ENCODE measurements around the gene LPAR3. TPM values are rescaled to one million over a fixed set of nuclear protein-coding genes. Genes with fewer than 3 reads are reported as not detected.

The LPAR3 gene
- polyA plus RNA-seq, 3 donors, result 0.03 to 6.0 (median 0.11) TPM

DNA sequence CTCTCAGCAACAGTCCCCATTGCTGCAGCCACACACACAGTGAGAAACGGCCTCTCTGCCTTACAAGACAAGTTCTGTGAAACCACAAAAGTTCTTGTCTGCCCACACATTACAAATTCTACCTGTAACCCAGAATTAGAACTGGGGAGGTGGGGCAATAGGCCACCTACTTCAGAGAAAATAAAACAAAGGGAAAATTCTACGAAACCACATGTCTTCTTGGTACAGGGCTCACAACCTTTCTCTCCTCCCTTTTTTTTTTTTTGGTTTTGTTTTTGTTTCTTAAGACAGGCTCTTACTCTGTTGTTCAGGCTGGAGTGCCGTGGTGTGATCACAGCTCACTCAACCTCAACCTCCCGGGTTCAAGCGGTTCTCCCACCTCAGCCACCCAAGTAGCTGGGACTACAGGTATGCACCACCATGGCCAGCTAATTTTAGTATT lies 30.2 kb downstream of the LPAR3 start:
- 63 to 81% (median 78%) methylated on average over 5 of the region's 5 CpGs for whole genome bisulfite sequencing, 3 donors
- H3K27ac ChIP-seq (ENCODE audit: low read depth, low read length), result no peak overlapping the region

DNA sequence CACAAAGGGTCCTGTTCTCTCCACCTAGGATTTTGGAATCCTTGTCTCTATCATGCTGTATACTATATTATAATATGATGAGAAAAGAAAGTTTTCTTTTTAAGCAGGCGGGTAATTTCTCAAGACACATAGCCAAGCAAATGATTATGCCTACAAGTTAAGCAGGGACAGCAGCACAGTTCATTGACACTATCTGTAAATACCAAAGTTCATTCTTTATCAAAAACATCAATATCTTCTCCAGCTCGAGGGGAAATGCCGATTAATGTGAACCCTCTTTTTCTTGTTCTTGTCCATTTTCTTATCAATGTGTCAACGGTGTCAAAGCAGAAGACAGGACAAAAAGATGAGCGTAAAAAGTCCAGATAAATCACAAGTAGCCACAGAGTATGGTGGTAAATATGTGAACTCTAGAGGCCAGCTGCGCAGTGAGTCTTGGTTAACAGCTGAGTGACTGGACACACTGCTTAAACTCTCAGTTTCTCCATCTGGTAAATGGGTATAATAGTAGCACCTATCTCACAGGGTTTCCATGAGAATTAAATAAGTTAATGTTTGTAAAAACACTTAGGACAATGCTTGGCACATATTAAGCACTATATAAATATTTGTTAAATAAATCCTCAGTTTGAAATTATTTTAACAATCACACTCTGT lies 30.9 kb downstream of the LPAR3 start:
- WGBS, 3 donors, result 51 to 85% (median 76%) methylated on average over 6 of the region's 6 CpGs
- no peak overlapping the region for H3K27ac ChIP-seq (ENCODE audit: low read depth, low read length)

- whole genome bisulfite sequencing, 3 donors, result 14 to 46% (median 20%) methylated on average over 1 of the region's 1 CpG
- H3K27ac ChIP-seq (ENCODE audit: low read depth, low read length), result no peak overlapping the region
Observed at GRCh38 chr1:84861516-84861915, 31.5 kb downstream of the LPAR3 start.

GRCh38 chr1:84859866-84860265 lies 33.1 kb downstream of the LPAR3 start:
- no peak overlapping the region for H3K27ac ChIP-seq (ENCODE audit: low read depth, low read length)
- WGBS, 3 donors, result 69 to 84% (median 79%) methylated on average over 4 of the region's 4 CpGs

GRCh38 chr1:84857906-84858305 lies 35.1 kb downstream of the LPAR3 start:
- no peak overlapping the region for H3K27ac ChIP-seq (ENCODE audit: low read depth, low read length)
- WGBS, 3 donors, result 76 to 92% (median 79%) methylated on average over 8 of the region's 8 CpGs

- 59 to 81% (median 79%) methylated on average over 2 of the region's 2 CpGs for WGBS, 3 donors
Observed at GRCh38 chr1:84856726-84857270, 36.2 kb downstream of the LPAR3 start.

DNA sequence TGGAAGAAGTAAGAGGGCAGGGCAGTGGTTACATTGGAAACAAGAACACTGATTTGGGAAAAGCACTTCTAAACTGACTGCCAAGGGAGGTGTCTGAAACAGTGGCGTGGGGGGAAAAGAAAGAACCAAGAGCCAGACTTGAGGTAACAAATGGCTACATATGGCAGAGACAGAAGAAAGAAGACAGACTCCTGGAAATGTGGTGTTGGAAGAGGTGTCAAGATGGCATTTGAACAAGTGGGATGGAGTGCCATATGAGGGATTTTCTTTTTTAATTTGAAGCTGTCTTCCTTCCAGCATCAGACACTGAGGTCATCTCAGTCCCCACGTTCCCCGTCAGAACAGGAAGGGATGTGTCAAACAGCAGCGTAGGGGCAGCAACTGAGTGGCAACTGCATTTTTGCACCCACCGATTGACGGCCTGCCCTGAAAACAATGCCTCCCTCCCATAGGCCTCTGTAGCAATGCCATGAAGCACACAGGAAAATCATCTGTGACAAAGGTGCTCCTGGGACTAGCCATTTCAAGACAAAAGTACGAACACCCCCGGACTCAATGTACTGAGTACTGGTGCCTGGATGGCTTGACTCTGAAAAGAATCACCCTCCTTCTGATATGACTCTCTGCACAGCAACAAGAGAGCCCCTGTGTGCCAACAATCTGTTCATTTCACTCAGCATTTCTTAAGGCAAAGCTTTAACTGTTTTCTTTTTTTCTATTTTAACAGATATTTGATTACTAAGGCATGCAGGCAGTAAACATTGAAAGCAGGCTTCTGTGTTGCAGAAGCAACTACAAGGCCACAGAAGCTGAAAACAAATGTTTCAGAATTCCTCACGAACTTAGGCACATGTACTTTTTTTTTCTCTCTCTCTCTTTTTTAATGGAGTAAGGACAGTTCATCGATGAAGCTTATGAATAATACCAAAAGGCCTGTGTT lies 37.0 kb downstream of the LPAR3 start:
- 71 to 75% (median 72%) methylated on average over 10 of the region's 10 CpGs for WGBS, 3 donors
- no peak overlapping the region for H3K27ac ChIP-seq (ENCODE audit: low read depth, low read length)

More at GRCh38 chr1:84856726-84857270, 36.2 kb downstream of the LPAR3 start:
- H3K27ac ChIP-seq (ENCODE audit: low read depth, low read length), result no peak overlapping the region

GRCh38 chr1:84855168-84855567 lies 37.8 kb downstream of the LPAR3 start:
- WGBS, 3 donors, result 76 to 83% (median 83%) methylated on average over 3 of the region's 3 CpGs
- H3K27ac ChIP-seq (ENCODE audit: low read depth, low read length), result no peak overlapping the region

- 58 to 81% (median 60%) methylated on average over 2 of the region's 2 CpGs for WGBS, 3 donors
- no peak overlapping the region for H3K27ac ChIP-seq (ENCODE audit: low read depth, low read length)
Observed at GRCh38 chr1:84853741-84854721, 39.0 kb downstream of the LPAR3 start.

DNA sequence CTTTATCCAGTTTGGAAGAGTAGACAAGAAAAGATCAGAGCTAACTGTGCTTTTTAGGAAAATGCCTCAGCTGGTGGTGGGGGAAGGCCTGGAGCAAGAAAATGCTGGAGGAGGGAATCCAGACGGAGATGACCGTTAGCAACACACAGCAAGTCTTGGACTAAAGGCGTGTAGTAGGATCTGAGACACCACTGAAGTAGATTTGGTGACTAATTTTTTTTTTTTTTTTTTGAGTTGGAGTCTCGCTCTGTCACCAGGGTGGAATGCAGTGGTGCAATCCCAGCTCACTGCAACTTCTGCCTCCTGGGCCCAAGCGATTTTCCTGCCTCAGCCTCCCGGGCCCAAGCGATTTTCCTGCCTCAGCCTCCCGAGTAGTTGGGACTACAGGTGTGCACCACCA lies 41.2 kb downstream of the LPAR3 start:
- WGBS, 3 donors, result 82 to 88% (median 85%) methylated on average over 8 of the region's 8 CpGs
- H3K27ac ChIP-seq (ENCODE audit: low read depth, low read length), result no peak overlapping the region

- no peak overlapping the region for H3K27ac ChIP-seq (ENCODE audit: low read depth, low read length)
- 77 to 90% (median 80%) methylated on average over 7 of the region's 7 CpGs for WGBS, 3 donors
Observed at GRCh38 chr1:84849357-84849975, 43.5 kb downstream of the LPAR3 start.

GRCh38 chr1:84847253-84848250 lies 45.5 kb downstream of the LPAR3 start:
- no peak overlapping the region for H3K27ac ChIP-seq (ENCODE audit: low read depth, low read length)

GRCh38 chr1:84846387-84846786 lies 46.6 kb downstream of the LPAR3 start:
- no peak overlapping the region for H3K27ac ChIP-seq (ENCODE audit: low read depth, low read length)

More at GRCh38 chr1:84847253-84848250, 45.5 kb downstream of the LPAR3 start:
- 34 to 41% (median 35%) methylated on average over 5 of the region's 5 CpGs for WGBS, 3 donors

GRCh38 chr1:84845357-84845756 lies 47.6 kb downstream of the LPAR3 start:
- H3K27ac ChIP-seq (ENCODE audit: low read depth, low read length), result no peak overlapping the region
- WGBS, 3 donors, result 76 to 82% (median 76%) methylated on average over 2 of the region's 2 CpGs

DNA sequence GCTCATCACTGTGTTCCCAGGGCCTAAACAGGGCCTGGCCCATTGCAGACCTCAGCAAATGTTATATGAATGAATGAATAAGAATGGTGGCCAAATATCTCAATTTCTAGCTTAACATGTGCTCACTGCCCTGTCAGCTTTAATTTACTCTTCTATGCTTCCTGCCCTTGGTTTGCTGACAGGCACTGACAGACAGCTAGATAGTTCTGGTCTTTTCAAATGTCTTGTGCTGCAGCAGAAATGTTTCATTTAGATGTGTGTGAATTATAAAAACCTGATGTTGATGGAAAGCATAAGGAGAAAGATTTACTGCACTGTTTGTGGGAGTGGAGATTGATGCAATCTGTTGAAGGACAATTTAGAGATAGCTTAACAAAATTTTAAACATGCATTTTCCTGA lies 48.9 kb downstream of the LPAR3 start:
- H3K27ac ChIP-seq (ENCODE audit: low read depth, low read length), result no peak overlapping the region

GRCh38 chr1:84842748-84843231 lies 50.2 kb downstream of the LPAR3 start:
- no peak overlapping the region for H3K27ac ChIP-seq (ENCODE audit: low read depth, low read length)
- WGBS, 3 donors, result 80% methylated on average over 3 of the region's 3 CpGs

DNA sequence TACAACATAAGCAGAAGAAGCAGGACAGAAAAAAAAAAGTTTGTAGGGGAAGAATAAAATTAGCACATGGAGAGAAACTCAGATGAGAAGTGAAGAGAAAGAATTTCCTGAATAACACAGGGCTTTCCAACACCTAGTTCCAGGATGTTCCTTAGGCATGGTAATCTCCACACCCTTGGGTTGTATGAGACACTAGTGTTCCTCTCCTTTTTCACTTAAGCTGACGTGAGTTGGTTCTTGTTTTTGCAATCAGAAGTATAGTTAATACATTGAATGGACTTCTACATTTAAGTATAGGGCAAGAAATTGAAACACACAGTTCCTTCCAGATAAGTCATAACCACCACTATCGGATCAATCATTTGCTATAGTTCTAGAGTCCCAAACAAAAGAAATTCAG lies 51.0 kb downstream of the LPAR3 start:
- WGBS, 3 donors, result 84 to 89% (median 86%) methylated on average over 2 of the region's 2 CpGs
- H3K27ac ChIP-seq (ENCODE audit: low read depth, low read length), result no peak overlapping the region

All from adipose tissue (tissue), 3 donors.